Spleen (tissue), 7 donors: ENCODE results near the gene WDR7.

Source experiments
- POLR2A ChIP-seq, 3 donors: fragments of 450-650 bp; IDR thresholded peaks; one replicate each; pipeline ENCODE4 v1.5.1; 2017; ENCODE audit warnings: antibody characterized with exemption in 3 of 3, mild to moderate bottlenecking in 1 of 3
- POLR2AphosphoS5 ChIP-seq, 3 donors: sonication (generic); formaldehyde crosslinking; IDR thresholded peaks; one replicate each; pipeline ENCODE4 v1.5.1; 2017; ENCODE audit warnings: antibody characterized with exemption in 3 of 3
- TF ChIP-seq, protein P1 (sequence below), 11 experiments: fragments of 200-600 bp in 7 of 11; fragments of 450-650 bp in 4 of 11; sonication (generic) in 4 of 11; IDR thresholded peaks in 8 of 11; conservative IDR thresholded peaks in 3 of 11; 1 replicate in 7 of 11; 2 replicates in 4 of 11; pipeline versions ENCODE4 v1.4.0 to v1.8.0; 2016 to 2021; ENCODE audit warnings: antibody characterized with exemption in 11 of 11, inconsistent platforms in 4 of 11, mild to moderate bottlenecking in 1 of 11
- donor health status: DM: no; HTN: no; CAD: no; lungs with moderate emphysema.
- donor health status: DM: no; HTN: no; CAD: no.
- donor health status: DM: no; HTN: no; CAD: no.

DNA sequence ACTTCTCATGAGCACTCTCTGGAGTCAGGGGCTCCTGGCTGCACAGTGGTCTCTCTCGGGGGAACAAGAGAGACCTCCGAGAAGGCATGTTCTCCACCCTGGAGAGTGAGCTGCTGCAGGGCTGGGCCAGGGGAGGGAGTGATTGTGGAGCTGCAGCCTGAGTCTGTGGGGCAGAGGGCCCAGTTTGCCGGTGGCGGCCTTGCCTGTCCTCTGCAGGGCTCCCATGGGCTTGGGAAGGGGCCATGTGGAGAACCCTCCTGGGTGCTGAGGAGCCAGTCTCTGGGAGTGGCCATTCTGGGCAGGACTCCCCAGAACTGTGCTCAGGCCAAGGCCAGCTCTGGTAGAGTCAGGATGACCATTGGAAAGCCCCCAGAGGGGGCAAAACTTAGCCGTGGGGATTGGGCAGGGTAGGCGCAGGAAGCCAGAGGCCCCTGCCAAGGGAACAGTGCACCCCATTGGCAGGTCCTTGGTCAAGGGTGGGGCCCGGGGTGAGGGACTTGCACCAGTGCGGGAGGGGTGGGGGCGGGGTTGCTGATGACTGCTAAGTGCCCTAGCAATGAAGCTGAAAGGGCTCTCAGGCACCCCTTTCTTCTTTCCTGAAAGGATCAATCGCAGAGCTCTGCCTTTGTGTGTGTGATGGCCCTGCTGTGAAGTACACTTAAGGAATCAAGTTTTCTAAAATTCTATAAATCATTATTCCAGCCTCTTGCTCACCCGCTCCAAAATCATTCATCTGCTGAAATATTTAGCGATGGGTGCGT is 426.0 kb downstream of the WDR7 start:
- TF ChIP-seq, protein P1, sequence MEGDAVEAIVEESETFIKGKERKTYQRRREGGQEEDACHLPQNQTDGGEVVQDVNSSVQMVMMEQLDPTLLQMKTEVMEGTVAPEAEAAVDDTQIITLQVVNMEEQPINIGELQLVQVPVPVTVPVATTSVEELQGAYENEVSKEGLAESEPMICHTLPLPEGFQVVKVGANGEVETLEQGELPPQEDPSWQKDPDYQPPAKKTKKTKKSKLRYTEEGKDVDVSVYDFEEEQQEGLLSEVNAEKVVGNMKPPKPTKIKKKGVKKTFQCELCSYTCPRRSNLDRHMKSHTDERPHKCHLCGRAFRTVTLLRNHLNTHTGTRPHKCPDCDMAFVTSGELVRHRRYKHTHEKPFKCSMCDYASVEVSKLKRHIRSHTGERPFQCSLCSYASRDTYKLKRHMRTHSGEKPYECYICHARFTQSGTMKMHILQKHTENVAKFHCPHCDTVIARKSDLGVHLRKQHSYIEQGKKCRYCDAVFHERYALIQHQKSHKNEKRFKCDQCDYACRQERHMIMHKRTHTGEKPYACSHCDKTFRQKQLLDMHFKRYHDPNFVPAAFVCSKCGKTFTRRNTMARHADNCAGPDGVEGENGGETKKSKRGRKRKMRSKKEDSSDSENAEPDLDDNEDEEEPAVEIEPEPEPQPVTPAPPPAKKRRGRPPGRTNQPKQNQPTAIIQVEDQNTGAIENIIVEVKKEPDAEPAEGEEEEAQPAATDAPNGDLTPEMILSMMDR (IDR thresholded peaks at IDR 0.05 in 8 of 11, conservative IDR thresholded peaks at IDR 0.05 in 3 of 11) = no peak
- TF ChIP-seq POLR2AphosphoS5 (IDR thresholded peaks at IDR 0.05) = no peak
- no peak for TF ChIP-seq POLR2A (IDR thresholded peaks at IDR 0.05)
